Erythroblast (primary cell): Measurements from ENCODE around the gene ETFDH.
"Not testable (repeated sequence)": the region's sequence is repeated elsewhere in the genome, so short reads cannot be mapped to it uniquely, and the experiment has no call there.

Experiments used
- DNase-seq, 2 experiments: peaks; one replicate each; lab custom pipeline; 2025; lab: John Stamatoyannopoulos, UW
- GATA1 ChIP-seq: IDR thresholded peaks from 2 replicates; pipeline ENCODE4 v1.6.1; 2011; ENCODE audit warnings: low read depth, mild to moderate bottlenecking, control low read depth, low read length, moderate library complexity
- POLR2A ChIP-seq: IDR thresholded peaks from 2 replicates; pipeline ENCODE4 v1.6.1; 2011; ENCODE audit warnings: mild to moderate bottlenecking, low read length

ETFDH gene

GRCh38 chr4:158754385-158755180 is 82.5 kb downstream of the ETFDH start:
- TF ChIP-seq POLR2A = no peak
- no peak for TF ChIP-seq GATA1
- no peak for DNase-seq

- not testable (repeated sequence) for DNase-seq
These were observed 83.7 kb downstream of the ETFDH start for GRCh38 chr4:158755819-158756218.

DNA sequence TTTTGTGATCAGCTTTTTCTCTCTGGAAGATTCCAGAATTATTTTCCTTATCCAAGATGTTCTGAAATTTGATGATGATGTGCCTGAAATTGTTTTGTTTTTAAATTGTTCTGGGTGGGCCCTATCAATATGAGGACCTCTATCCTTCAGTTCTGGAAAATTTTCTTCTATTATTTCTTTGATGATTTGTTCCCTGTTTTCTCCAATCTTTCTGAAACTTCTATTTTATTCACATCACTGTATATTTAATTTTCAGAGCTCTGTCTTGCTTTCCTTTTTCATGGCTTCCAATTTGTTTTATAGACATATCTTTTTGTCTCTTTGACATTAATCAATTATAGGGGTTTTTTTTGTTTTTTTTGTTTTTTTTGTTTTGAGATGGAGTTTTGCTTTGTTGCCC is 84.5 kb downstream of the ETFDH start:
- no peak for TF ChIP-seq POLR2A
- no peak for TF ChIP-seq GATA1
- DNase-seq = no peak

DNA sequence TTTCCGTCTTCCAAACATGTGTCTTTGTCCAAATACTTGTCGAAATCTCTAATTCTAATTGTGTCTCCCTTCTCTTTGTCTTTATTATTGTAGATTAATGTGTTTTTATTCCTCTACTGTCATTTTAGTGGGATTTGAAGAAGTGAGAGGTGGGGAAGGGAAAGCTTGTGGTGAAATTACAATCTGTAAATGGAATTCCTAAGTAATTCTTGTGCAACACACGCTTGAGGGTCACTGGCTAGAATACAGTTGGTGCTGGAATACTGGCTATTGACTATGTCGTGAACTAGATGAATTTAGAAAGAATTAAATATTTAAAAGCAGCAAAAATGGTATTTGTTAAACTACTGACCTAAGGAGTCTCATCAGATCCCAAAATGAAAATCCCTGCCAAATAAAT is 86.0 kb downstream of the ETFDH start:
- TF ChIP-seq GATA1 (no peak), POLR2A (no peak)
- DNase-seq = no peak

GRCh38 chr4:158758703-158759102 is 86.6 kb downstream of the ETFDH start:
- no peak for DNase-seq
- no peak for TF ChIP-seq POLR2A
- no peak for TF ChIP-seq GATA1
